MCF 10A (cell line): ENCODE data around the gene CST7. TPM values are rescaled to one million over a fixed set of nuclear protein-coding genes. Genes with fewer than 3 reads are reported as not detected.

ENCODE experiments used
- BruUV-seq: library from RNA; stranded (reverse); fragments of 400-500 nt; replicated peaks from 2 replicates; lab custom pipeline; 2021; lab: Mats Ljungman, UMichigan
- CTCF ChIA-PET: fragments of 300-600 bp; sonication (Branson Sonifier 250); formaldehyde crosslinking; extraction: SDS; loops from one replicate; lab custom pipeline; 2021; ENCODE audit warnings: antibody characterized with exemption, inconsistent platforms; lab: Yijun Ruan, JAX
- POLR2A ChIA-PET: fragments of 300-600, 350-650 bp; sonication (Branson Sonifier 250); formaldehyde crosslinking; extraction: SDS; loops from one replicate; lab custom pipeline; 2020; ENCODE audit warnings: antibody characterized with exemption, inconsistent platforms; lab: Yijun Ruan, JAX
- DNase-seq: peaks from one replicate; pipeline ENCODE4 v3.0.0-alpha.2; 2018; ENCODE audit not compliant: unreplicated experiment
- H3K27ac Mint-ChIP-seq: one replicate; pipeline ENCODE4 v1.8.0; 2022; ENCODE audit warnings: mild to moderate bottlenecking, low read depth, mixed read lengths; ENCODE audit not compliant: unreplicated experiment
- H3K27me3 Mint-ChIP-seq: one replicate; pipeline ENCODE4 v1.8.0; 2022; ENCODE audit warnings: mixed read lengths; ENCODE audit not compliant: insufficient read depth, unreplicated experiment
- H3K36me3 Mint-ChIP-seq: one replicate; pipeline ENCODE4 v1.8.0; 2022; ENCODE audit warnings: mild to moderate bottlenecking, moderate library complexity, mixed read lengths; ENCODE audit not compliant: insufficient read depth, unreplicated experiment
- H3K4me1 Mint-ChIP-seq: one replicate; pipeline ENCODE4 v1.8.0; 2022; ENCODE audit warnings: mixed read lengths; ENCODE audit not compliant: insufficient read depth, unreplicated experiment
- H3K4me3 Mint-ChIP-seq: one replicate; pipeline ENCODE4 v1.8.0; 2022; ENCODE audit warnings: mild to moderate bottlenecking, moderate library complexity, mixed read lengths; ENCODE audit not compliant: unreplicated experiment
- H3K9me3 Mint-ChIP-seq: one replicate; pipeline ENCODE4 v1.8.0; 2022; ENCODE audit warnings: mixed read lengths; ENCODE audit not compliant: unreplicated experiment
- CTCF ChIP-seq: fragments of 200-600 bp; IDR thresholded peaks from one replicate; pipeline ENCODE4 v1.8.0; 2022; ENCODE audit warnings: antibody characterized with exemption, mild to moderate bottlenecking; ENCODE audit not compliant: unreplicated experiment
- intact Hi-C: fragments of 100-400 bp; cut with micrococcal nuclease; formaldehyde crosslinking; loops from 2 replicates; pipeline ENCODE4 v1.14.1; 2022
- total RNA-seq: library from RNA; stranded (reverse); gene quantifications from 2 replicates; pipeline ENCODE4 v1.2.3, GENCODE V29; 2022

Gene CST7
- total RNA-seq, 1 experiment from 2014 or later = not detected

GRCh38 chr20:24952376-24953208 lies 3.5 kb downstream of the CST7 start:
- CTCF ChIA-PET = interaction anchor here (0.6 to 4.3 kb wide), 4 partner anchors 11 to 1378 kb away, joined by 3 to 38 read pairs (median 4); no protein-coding TSS in a partner anchor
- H3K9me3 Mint-ChIP-seq = no peaks in the 10 kb centered on the region
- no peaks in the 10 kb centered on the region for H3K27me3 Mint-ChIP-seq
- no peak for TF ChIP-seq CTCF
- no peaks in the 10 kb centered on the region for H3K4me1 Mint-ChIP-seq
- no peak overlapping the region for H3K27ac Mint-ChIP-seq
- BruUV-seq = no TSS peak
- DNase-seq = no peak
- intact Hi-C loops = no loop called here
- POLR2A ChIA-PET = interaction anchor here (1.1 to 1.7 kb wide), 2 partner anchors 34 to 39 kb away, joined by 3 to 4 read pairs; no protein-coding TSS in a partner anchor
- H3K4me3 Mint-ChIP-seq = no peak overlapping the region
- H3K36me3 Mint-ChIP-seq = peaks cover 19% of the 10 kb centered on the region

GRCh38 chr20:24953209-24953575 lies 4.1 kb downstream of the CST7 start:
- no peak overlapping the region for H3K27ac Mint-ChIP-seq
- H3K4me1 Mint-ChIP-seq = no peaks in the 10 kb centered on the region
- no peaks in the 10 kb centered on the region for H3K27me3 Mint-ChIP-seq
- no peaks in the 10 kb centered on the region for H3K9me3 Mint-ChIP-seq
- BruUV-seq = no TSS peak
- intact Hi-C loops = no loop called here
- peaks cover 19% of the 10 kb centered on the region for H3K36me3 Mint-ChIP-seq
- no peak for TF ChIP-seq CTCF
- DNase-seq = no peak
- CTCF ChIA-PET = interaction anchor here (0.6 to 4.3 kb wide), 3 partner anchors 10 to 1378 kb away, joined by 3 to 38 read pairs (median 4); no protein-coding TSS in a partner anchor
- POLR2A ChIA-PET = interaction anchor here (1.7 kb wide), 1 partner anchor 34 kb away, joined by 4 read pairs; no protein-coding TSS in a partner anchor
- no peak overlapping the region for H3K4me3 Mint-ChIP-seq

GRCh38 chr20:24953621-24954133 lies 4.6 kb downstream of the CST7 start:
- Mint-ChIP-seq H3K4me3 (no peak overlapping the region), H3K4me1 (no peaks in the 10 kb centered on the region), H3K27me3 (no peaks in the 10 kb centered on the region), H3K9me3 (no peaks in the 10 kb centered on the region), H3K27ac (no peak overlapping the region), H3K36me3 (peaks cover 19% of the 10 kb centered on the region)
- no peak for DNase-seq
- intact Hi-C loops = no loop called here
- no TSS peak for BruUV-seq
- POLR2A ChIA-PET = interaction anchor here (1.7 kb wide), 1 partner anchor 33 kb away, joined by 4 read pairs; no protein-coding TSS in a partner anchor
- CTCF ChIA-PET = interaction anchor here (0.6 to 4.3 kb wide), 4 partner anchors 10 to 42 kb away, joined by 3 to 38 read pairs (median 4); no protein-coding TSS in a partner anchor
- no peak for TF ChIP-seq CTCF

- no peaks in the 10 kb centered on the region for H3K4me1 Mint-ChIP-seq
- no TSS peak for BruUV-seq
- H3K27me3 Mint-ChIP-seq = no peaks in the 10 kb centered on the region
- CTCF ChIA-PET = interaction anchor here (0.6 to 4.3 kb wide), 6 partner anchors 9 to 718 kb away, joined by 3 to 38 read pairs (median 4); no protein-coding TSS in a partner anchor
- H3K9me3 Mint-ChIP-seq = no peaks in the 10 kb centered on the region
- H3K36me3 Mint-ChIP-seq = peaks cover 19% of the 10 kb centered on the region
- intact Hi-C loops = no loop called here
- POLR2A ChIA-PET = no interaction called here
- no peak overlapping the region for H3K4me3 Mint-ChIP-seq
- H3K27ac Mint-ChIP-seq = no peak overlapping the region
- no peak for DNase-seq
- no peak for TF ChIP-seq CTCF
Observed at GRCh38 chr20:24954151-24954550, 5.1 kb downstream of the CST7 start.
